ENCODE measurements around the gene EBF3.

- no peak for TF ChIP-seq CTCF (IDR thresholded peaks at IDR 0.05)
- no peak for TF ChIP-seq POLR2A (IDR thresholded peaks at IDR 0.05)
Observed at GRCh38 chr10:129786216-129786615, 177.9 kb downstream of the EBF3 start.

All from Peyer's patch (tissue), 4 donors.